Right lobe of liver (tissue), 6 donors: Measurements from ENCODE around the gene CMTM5. TPM values are rescaled to one million over a fixed set of nuclear protein-coding genes. Genes with fewer than 3 reads are reported as not detected.

Experiments used
- ATAC-seq, 4 donors: fragments of 200-7000 bp; cut with Tn5 transposase; one replicate each; pipeline ENCODE4 v1.9.1; 2020; ENCODE audit warnings: mild to moderate bottlenecking in 4 of 4, moderate library complexity in 4 of 4
- DNase-seq, 3 donors: peaks; one replicate each; pipeline ENCODE4 v3.0.0-alpha.2; 2020
- H3K27ac ChIP-seq, 3 donors: fragments of 200-600 bp; one replicate each; pipeline ENCODE4 v1.8.0; 2022
- H3K27me3 ChIP-seq, 2 donors: fragments of 200-600 bp; one replicate each; pipeline ENCODE4 v1.8.0; 2022
- H3K36me3 ChIP-seq, 4 donors: fragments of 200-600 bp; sonication (generic) in 1 of 4; one replicate each; pipeline versions ENCODE4 v1.5.1 to v1.8.0; 2017 to 2022; ENCODE audit warnings: control low read depth in 1 of 4
- H3K4me1 ChIP-seq, 4 donors: fragments of 200-600 bp; sonication (generic) in 1 of 4; one replicate each; pipeline versions ENCODE4 v1.5.1 to v1.8.0; 2017 to 2022; ENCODE audit warnings: control low read depth in 1 of 4
- H3K4me3 ChIP-seq, 3 donors: fragments of 200-600 bp; one replicate each; pipeline ENCODE4 v1.8.0; 2022
- H3K9me3 ChIP-seq, 4 donors: fragments of 200-600 bp; sonication (generic) in 1 of 4; one replicate each; pipeline versions ENCODE4 v1.5.1 to v1.8.0; 2017 to 2022; ENCODE audit warnings: control low read depth in 1 of 4
- CTCF ChIP-seq, 4 donors: fragments of 200-600 bp in 3 of 4; fragments of 450-650 bp in 1 of 4; IDR thresholded peaks; one replicate each; pipeline versions ENCODE4 v1.5.1 to v1.8.0; 2016 to 2022; ENCODE audit warnings: antibody characterized with exemption in 4 of 4, mild to moderate bottlenecking in 2 of 4
- POLR2A ChIP-seq: fragments of 450-650 bp; IDR thresholded peaks from one replicate; pipeline ENCODE4 v1.6.1; 2017; ENCODE audit warnings: antibody characterized with exemption, mild to moderate bottlenecking
- WGBS: methylation state at CpG from one replicate; pipeline ENCODE4 v1.1.6; 2018; ENCODE audit warnings: low coverage, low lambda C conversion rate; ENCODE audit not compliant: insufficient coverage; ENCODE audit errors: missing lambda C conversion rate; 5-methylcytosine and 5-hydroxymethylcytosine counted together
- intact Hi-C, 2 donors: fragments of 100-400 bp; cut with DNase I; formaldehyde crosslinking; loops; one replicate each; pipeline versions ENCODE4 v1.11.2 to v1.14.1; 2022
- total RNA-seq, 6 experiments: library from RNA; depleted of rRNA in 2 of 6; stranded (reverse); fragments of >200 nt in 2 of 6; fragmentation: NEBNext Ultra II Directional in 3 of 6; extraction: Animal tissue kit (Norgen Biotek cat#: 25700) in 3 of 6; gene quantifications; one replicate each; pipeline versions ENCODE4 v1.1.0 to v1.2.4, GENCODE V29; 2016 to 2023
- donor health status: DM: no; HTN: yes; CAD: no.
- donor health status: DM: no; HTN: no; CAD: no.
- donor health status: DM: no; HTN: no; CAD: no.
- donor health status: DM: no; HTN: yes; CAD: no.
- donor health status: DM: no; HTN: yes; CAD: no.

Gene CMTM5
- total RNA-seq, 6 experiments from 2014 or later, result 0.32 to 0.49 TPM; not detected in 4

DNA sequence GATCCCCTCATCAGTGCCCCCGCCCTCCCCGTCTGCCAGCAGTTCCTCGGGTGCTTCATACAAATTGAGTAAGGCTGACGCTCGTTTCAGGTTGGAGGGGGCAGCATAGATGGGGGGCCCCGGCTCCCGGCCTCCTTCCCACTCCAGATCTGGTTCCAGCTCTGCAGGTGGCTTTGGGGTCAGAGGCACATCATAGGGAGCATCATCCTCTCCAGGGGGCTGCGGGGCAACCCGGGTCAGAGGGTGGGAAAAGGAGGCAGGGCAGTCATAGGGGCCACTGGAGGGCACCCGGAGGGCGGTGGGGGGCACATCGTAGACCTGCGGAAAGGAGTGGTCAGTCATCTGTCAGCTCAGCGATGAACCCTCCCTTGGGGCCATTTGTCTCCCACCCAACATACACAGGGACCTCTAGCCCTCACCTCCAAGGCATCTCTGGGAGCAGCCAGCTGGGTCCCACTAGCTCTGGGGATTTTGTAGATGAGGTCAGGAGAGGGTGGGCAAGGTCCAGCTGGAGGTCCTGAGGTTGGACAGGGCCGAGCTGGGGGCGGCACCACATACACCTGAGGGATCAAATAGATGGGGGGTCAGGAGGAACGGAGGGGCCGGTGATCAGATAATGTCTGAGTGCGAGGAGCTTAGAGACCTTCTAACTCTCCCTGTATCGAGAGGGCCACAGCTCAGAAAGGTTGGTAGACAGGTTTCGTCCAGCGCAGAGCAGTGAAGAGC, 17.0 kb upstream of the CMTM5 start:
- ATAC-seq (no peak), DNase-seq (no peak)
- H3K27ac ChIP-seq, result no peak overlapping the region
- peaks cover 0 to 5% of the 10 kb centered on the region in 2 donors for H3K27me3 ChIP-seq
- H3K4me1 ChIP-seq, result peaks cover 0 to 2% (median 0%) of the 10 kb centered on the region in 4 donors
- WGBS, result 71% methylated on average over 10 of the region's 22 CpGs
- no peaks in the 10 kb centered on the region for H3K9me3 ChIP-seq
- TF ChIP-seq CTCF (IDR thresholded peaks at IDR 0.05) (no peak), POLR2A (no peak)
- intact Hi-C loops, result no loop called here
- no peaks in the 10 kb centered on the region for H3K36me3 ChIP-seq
- H3K4me3 ChIP-seq, result no peak overlapping the region

- DNase-seq (peak in 1 of 3 donors; percentile 28), ATAC-seq (peak in 1 of 4 donors; percentile 5)
- Histone ChIP-seq H3K36me3 (no peaks in the 10 kb centered on the region), H3K27ac (no peak overlapping the region), H3K4me3 (no peak overlapping the region), H3K4me1 (peaks cover 0 to 8% (median 0%) of the 10 kb centered on the region in 4 donors), H3K27me3 (peaks cover 0 to 10% of the 10 kb centered on the region in 2 donors), H3K9me3 (no peaks in the 10 kb centered on the region)
- intact Hi-C loops, result no loop called here
- TF ChIP-seq CTCF (IDR thresholded peaks at IDR 0.05) (no peak), POLR2A (no peak)
- WGBS, result 67% methylated on average over 1 of the region's 11 CpGs
Observed at GRCh38 chr14:23360496-23360895, 16.4 kb upstream of the CMTM5 start.

DNA sequence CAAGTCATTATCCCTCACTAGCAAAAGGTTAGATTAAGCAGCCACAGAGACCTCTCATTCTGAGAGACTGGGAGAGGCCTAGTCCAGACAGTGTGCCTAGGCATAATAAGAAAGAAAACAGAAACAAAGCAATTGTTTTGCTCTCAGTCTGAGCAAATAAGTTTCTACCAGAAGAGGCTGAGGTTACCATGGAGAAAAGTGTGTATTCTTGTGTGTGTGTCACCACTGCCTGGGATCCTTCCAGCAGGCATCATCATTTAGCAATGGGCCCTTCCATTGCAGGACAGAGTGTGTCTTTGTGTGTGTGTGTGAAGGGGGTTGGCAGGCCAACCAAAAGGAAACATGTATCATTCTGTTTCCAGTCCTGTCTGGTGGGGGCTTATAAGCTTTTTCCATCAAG, 15.5 kb upstream of the CMTM5 start:
- Histone ChIP-seq H3K9me3 (no peaks in the 10 kb centered on the region), H3K4me1 (peaks cover 0 to 12% (median 0%) of the 10 kb centered on the region in 4 donors), H3K27ac (no peak overlapping the region), H3K27me3 (peaks cover 0 to 16% of the 10 kb centered on the region in 2 donors), H3K36me3 (no peaks in the 10 kb centered on the region), H3K4me3 (no peak overlapping the region)
- ATAC-seq (no peak), DNase-seq (peak in 1 of 3 donors; percentile 10)
- intact Hi-C loops, result no loop called here
- no peak for TF ChIP-seq CTCF (IDR thresholded peaks at IDR 0.05)

GRCh38 chr14:23361763-23362162, 15.1 kb upstream of the CMTM5 start:
- no peaks in the 10 kb centered on the region for H3K9me3 ChIP-seq
- no peak overlapping the region for H3K4me3 ChIP-seq
- no peak overlapping the region for H3K27ac ChIP-seq
- peaks cover 0 to 16% of the 10 kb centered on the region in 2 donors for H3K27me3 ChIP-seq
- ATAC-seq, result no peak
- intact Hi-C loops, result no loop called here
- no peak for DNase-seq
- no peaks in the 10 kb centered on the region for H3K36me3 ChIP-seq
- H3K4me1 ChIP-seq, result peaks cover 0 to 12% (median 0%) of the 10 kb centered on the region in 4 donors
- 44% methylated on average over 3 of the region's 6 CpGs for WGBS
- TF ChIP-seq CTCF (IDR thresholded peaks at IDR 0.05) (no peak), POLR2A (no peak)
